Esophagus muscularis mucosa (tissue), 4 donors: Measurements from ENCODE around the gene ASIC2.

Experiments used
- EP300 ChIP-seq: sonication (generic); formaldehyde crosslinking; IDR thresholded peaks from one replicate; pipeline ENCODE4 v1.6.1; 2017; ENCODE audit warnings: antibody characterized with exemption
- POLR2A ChIP-seq: fragments of 450-650 bp; IDR thresholded peaks from one replicate; pipeline ENCODE4 v1.6.1; 2017; ENCODE audit warnings: antibody characterized with exemption, moderate library complexity, mild to moderate bottlenecking, low read depth
- POLR2AphosphoS5 ChIP-seq, 2 donors: sonication (generic); formaldehyde crosslinking; IDR thresholded peaks; one replicate each; pipeline ENCODE4 v1.6.1; 2017; ENCODE audit warnings: antibody characterized with exemption in 2 of 2
- TF ChIP-seq, protein P1 (sequence below), 3 experiments: fragments of 200-600 bp in 2 of 3; fragments of 450-650 bp in 1 of 3; sonication (generic) in 2 of 3; IDR thresholded peaks; one replicate each; pipeline ENCODE4 v1.5.1; 2017 to 2019; ENCODE audit warnings: antibody characterized with exemption in 3 of 3, mild to moderate bottlenecking in 2 of 3, moderate library complexity in 1 of 3

DNA sequence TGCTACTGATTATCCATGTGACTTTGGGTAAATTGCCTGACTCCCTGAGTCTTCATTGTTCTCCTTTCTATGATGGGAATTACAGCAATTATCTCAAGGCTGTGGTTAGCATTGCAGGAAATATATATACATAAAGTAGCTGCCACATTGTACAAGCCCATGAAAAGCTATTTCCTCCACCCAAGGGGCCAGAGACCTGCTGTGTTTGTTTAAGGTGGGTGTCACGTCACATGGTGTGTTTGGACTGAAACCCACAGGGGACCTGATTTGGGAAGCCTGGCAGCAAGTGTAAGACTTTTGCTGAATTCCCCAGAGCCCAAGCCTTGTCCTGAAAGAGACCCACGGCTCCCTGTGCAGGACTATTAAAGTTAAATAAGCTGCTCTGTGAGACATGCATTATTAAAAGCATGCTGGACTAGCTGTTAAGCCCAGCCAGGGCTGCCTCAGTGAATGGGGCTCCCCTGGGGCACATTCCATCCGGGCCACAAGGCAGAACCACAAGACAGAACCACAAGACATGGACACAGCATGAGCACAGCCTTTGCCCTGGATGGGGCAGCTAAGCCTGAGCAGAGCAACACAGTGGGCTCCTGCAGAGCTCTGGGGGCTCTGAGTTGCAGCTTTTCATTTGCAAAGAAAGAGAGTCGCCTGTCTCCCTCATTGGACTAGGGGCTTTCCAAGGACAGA is 152.5 kb downstream of the ASIC2 start:
- TF ChIP-seq, protein P1, sequence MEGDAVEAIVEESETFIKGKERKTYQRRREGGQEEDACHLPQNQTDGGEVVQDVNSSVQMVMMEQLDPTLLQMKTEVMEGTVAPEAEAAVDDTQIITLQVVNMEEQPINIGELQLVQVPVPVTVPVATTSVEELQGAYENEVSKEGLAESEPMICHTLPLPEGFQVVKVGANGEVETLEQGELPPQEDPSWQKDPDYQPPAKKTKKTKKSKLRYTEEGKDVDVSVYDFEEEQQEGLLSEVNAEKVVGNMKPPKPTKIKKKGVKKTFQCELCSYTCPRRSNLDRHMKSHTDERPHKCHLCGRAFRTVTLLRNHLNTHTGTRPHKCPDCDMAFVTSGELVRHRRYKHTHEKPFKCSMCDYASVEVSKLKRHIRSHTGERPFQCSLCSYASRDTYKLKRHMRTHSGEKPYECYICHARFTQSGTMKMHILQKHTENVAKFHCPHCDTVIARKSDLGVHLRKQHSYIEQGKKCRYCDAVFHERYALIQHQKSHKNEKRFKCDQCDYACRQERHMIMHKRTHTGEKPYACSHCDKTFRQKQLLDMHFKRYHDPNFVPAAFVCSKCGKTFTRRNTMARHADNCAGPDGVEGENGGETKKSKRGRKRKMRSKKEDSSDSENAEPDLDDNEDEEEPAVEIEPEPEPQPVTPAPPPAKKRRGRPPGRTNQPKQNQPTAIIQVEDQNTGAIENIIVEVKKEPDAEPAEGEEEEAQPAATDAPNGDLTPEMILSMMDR (IDR thresholded peaks at IDR 0.05) = no peak
- no peak for TF ChIP-seq POLR2A
- TF ChIP-seq EP300 = no peak
- no peak for TF ChIP-seq POLR2AphosphoS5 (IDR thresholded peaks at IDR 0.05)
